ENCODE data around the gene ATXN10. TPM values are rescaled to one million over a fixed set of nuclear protein-coding genes. Genes with fewer than 3 reads are reported as not detected.

Gene ATXN10
- total RNA-seq, 2 experiments from 2014 or later, result 114 to 121 TPM

GRCh38 chr22:45842291-45842991 lies 170.8 kb downstream of the ATXN10 start:
- no peak for ATAC-seq

GRCh38 chr22:45843031-45843430 lies 171.4 kb downstream of the ATXN10 start:
- ATAC-seq, result no peak
- H3K27ac Mint-ChIP-seq, result no peak overlapping the region
- no peak for DNase-seq
- TF ChIP-seq CTCF (IDR thresholded peaks at IDR 0.05), result no peak
- H3K9me3 Mint-ChIP-seq, result no peaks in the 10 kb centered on the region
- intact Hi-C loops (cut with micrococcal nuclease), result no loop called here
- H3K27me3 Mint-ChIP-seq, result no peaks in the 10 kb centered on the region
- no peak overlapping the region for H3K4me3 Mint-ChIP-seq
- H3K4me1 Mint-ChIP-seq (ENCODE audit: low read depth), result no peaks in the 10 kb centered on the region
- POLR2A ChIA-PET, result interaction anchor here (1.0 to 1.2 kb wide), 2 partner anchors 10 to 13 kb away, joined by 3 read pairs; no protein-coding TSS in a partner anchor
- peaks cover 35% of the 10 kb centered on the region for H3K36me3 Mint-ChIP-seq (ENCODE audit: low read depth)
- CTCF ChIA-PET, result interaction anchor here (3.1 kb wide), 1 partner anchor 21 kb away, joined by 16 read pairs; no protein-coding TSS in a partner anchor

More at GRCh38 chr22:45842291-45842991, 170.8 kb downstream of the ATXN10 start:
- no peaks in the 10 kb centered on the region for H3K4me1 Mint-ChIP-seq (ENCODE audit: low read depth)
- no peak for DNase-seq
- no peaks in the 10 kb centered on the region for H3K9me3 Mint-ChIP-seq
- no peak for TF ChIP-seq CTCF (IDR thresholded peaks at IDR 0.05)
- CTCF ChIA-PET, result interaction anchor here (3.1 kb wide), 1 partner anchor 21 kb away, joined by 16 read pairs; no protein-coding TSS in a partner anchor
- no peak overlapping the region for H3K4me3 Mint-ChIP-seq
- peaks cover 30% of the 10 kb centered on the region for H3K36me3 Mint-ChIP-seq (ENCODE audit: low read depth)
- POLR2A ChIA-PET, result interaction anchor here (1.0 to 1.2 kb wide), 2 partner anchors 9 to 13 kb away, joined by 3 read pairs; no protein-coding TSS in a partner anchor
- H3K27ac Mint-ChIP-seq, result no peak overlapping the region
- H3K27me3 Mint-ChIP-seq, result no peaks in the 10 kb centered on the region
- intact Hi-C loops (cut with micrococcal nuclease), result no loop called here

GRCh38 chr22:45843986-45844385 lies 172.4 kb downstream of the ATXN10 start:
- Mint-ChIP-seq H3K27ac (no peak overlapping the region), H3K36me3 (ENCODE audit: low read depth) (peaks cover 44% of the 10 kb centered on the region), H3K27me3 (no peaks in the 10 kb centered on the region), H3K4me1 (ENCODE audit: low read depth) (no peaks in the 10 kb centered on the region), H3K9me3 (no peaks in the 10 kb centered on the region), H3K4me3 (no peak overlapping the region)
- TF ChIP-seq CTCF (IDR thresholded peaks at IDR 0.05), result no peak
- no peak for DNase-seq
- POLR2A ChIA-PET, result no interaction called here
- CTCF ChIA-PET, result interaction anchor here (3.1 kb wide), 1 partner anchor 20 kb away, joined by 16 read pairs; no protein-coding TSS in a partner anchor
- no peak for ATAC-seq
- intact Hi-C loops (cut with micrococcal nuclease), result no loop called here

- CTCF ChIA-PET, result interaction anchor here (3.1 kb wide), 1 partner anchor 19 kb away, joined by 16 read pairs; no protein-coding TSS in a partner anchor
- intact Hi-C loops (cut with micrococcal nuclease), result no loop called here
- DNase-seq, result no peak
- Mint-ChIP-seq H3K9me3 (no peaks in the 10 kb centered on the region), H3K36me3 (ENCODE audit: low read depth) (peaks cover 54% of the 10 kb centered on the region), H3K27ac (no peak overlapping the region), H3K4me1 (ENCODE audit: low read depth) (no peaks in the 10 kb centered on the region), H3K4me3 (no peak overlapping the region), H3K27me3 (no peaks in the 10 kb centered on the region)
- no peak for ATAC-seq
- no peak for TF ChIP-seq CTCF (IDR thresholded peaks at IDR 0.05)
- POLR2A ChIA-PET, result no interaction called here
These were observed 173.4 kb downstream of the ATXN10 start for GRCh38 chr22:45845076-45845487.

GRCh38 chr22:45846952-45847351 lies 175.3 kb downstream of the ATXN10 start:
- ChIA-PET CTCF (no interaction called here), POLR2A (no interaction called here)
- Mint-ChIP-seq H3K4me1 (ENCODE audit: low read depth) (no peaks in the 10 kb centered on the region), H3K27ac (no peak overlapping the region), H3K9me3 (peaks cover 13% of the 10 kb centered on the region), H3K4me3 (no peak overlapping the region), H3K36me3 (ENCODE audit: low read depth) (peaks cover 63% of the 10 kb centered on the region), H3K27me3 (no peaks in the 10 kb centered on the region)
- no peak for DNase-seq
- no peak for ATAC-seq
- intact Hi-C loops (cut with micrococcal nuclease), result no loop called here
- no peak for TF ChIP-seq CTCF (IDR thresholded peaks at IDR 0.05)

Data from activated CD8-positive, alpha-beta T cell treated with anti-CD3 and anti-CD28 coated beads for 36 hours (primary cell).